HUDEP-2 (cell line): Measurements from ENCODE around the gene EIF4E1B.
A peak's percentile ranks its signal among the peaks of the same experiment; 100 is the strongest.

Experiments used
- DNase-seq, 76 experiments: peaks; one replicate each; lab custom pipeline; 2025; ENCODE audit not compliant: unreplicated experiment in 76 of 76; lab: John Stamatoyannopoulos, UW

EIF4E1B gene

GRCh38 chr5:176625966-176626875 is 4.3 kb upstream of the EIF4E1B start:
- no peak for DNase-seq

GRCh38 chr5:176626876-176627236 is 3.6 kb upstream of the EIF4E1B start:
- no peak for DNase-seq

- DNase-seq: no peak
Observed at GRCh38 chr5:176627582-176627981, 2.9 kb upstream of the EIF4E1B start.

- DNase-seq: no peak
Observed at GRCh38 chr5:176628406-176629228, 1.9 kb upstream of the EIF4E1B start.

- no peak for DNase-seq
Observed at GRCh38 chr5:176629317-176629852, 1.1 kb upstream of the EIF4E1B start.

- no peak for DNase-seq
Observed at GRCh38 chr5:176630681-176631222, 277 bp downstream of the EIF4E1B start.

GRCh38 chr5:176631383-176632200 is 1.1 kb downstream of the EIF4E1B start:
- no peak for DNase-seq

- no peak for DNase-seq
Observed at GRCh38 chr5:176632745-176633144, 2.3 kb downstream of the EIF4E1B start.

GRCh38 chr5:176633598-176633997 is 3.1 kb downstream of the EIF4E1B start:
- no peak for DNase-seq

GRCh38 chr5:176636426-176636825 is 6.0 kb downstream of the EIF4E1B start:
- no peak for DNase-seq

- DNase-seq: no peak
Observed at GRCh38 chr5:176637556-176637955, 7.1 kb downstream of the EIF4E1B start.

GRCh38 chr5:176638437-176638836 is 8.0 kb downstream of the EIF4E1B start:
- DNase-seq: no peak

- no peak for DNase-seq
Observed at GRCh38 chr5:176639208-176639607, 8.7 kb downstream of the EIF4E1B start.

GRCh38 chr5:176639981-176640380 is 9.5 kb downstream of the EIF4E1B start:
- no peak for DNase-seq

- no peak for DNase-seq
Observed at GRCh38 chr5:176640616-176641015, 10.1 kb downstream of the EIF4E1B start.

- DNase-seq: peak in 2 of 76 experiments; percentile 29 to 34
Observed at GRCh38 chr5:176642675-176643490, 12.4 kb downstream of the EIF4E1B start.

GRCh38 chr5:176643491-176644219 is 13.2 kb downstream of the EIF4E1B start:
- no peak for DNase-seq

GRCh38 chr5:176644294-176644693 is 13.8 kb downstream of the EIF4E1B start:
- DNase-seq: no peak
